T-helper 1 cell (primary cell): ENCODE data around the gene TMEM11.
"Not testable (repeated sequence)": the region's sequence is repeated elsewhere in the genome, so short reads cannot be mapped to it uniquely, and the experiment has no call there.

Experiments used
- DNase-seq, 5 donors: peaks; one replicate each; pipeline ENCODE4 v3.0.0-alpha.2; 2012 to 2020

Gene TMEM11

GRCh38 chr17:21210411-21211076, 3.4 kb downstream of the TMEM11 start:
- DNase-seq: no peak

- DNase-seq: no peak
Measured at GRCh38 chr17:21209511-21210175, 4.3 kb downstream of the TMEM11 start.

- no peak for DNase-seq
Measured at GRCh38 chr17:21208352-21208751, 5.6 kb downstream of the TMEM11 start.

- DNase-seq: no peak
Measured at GRCh38 chr17:21204935-21205334, 9.0 kb downstream of the TMEM11 start.

GRCh38 chr17:21202512-21202911, 11.4 kb downstream of the TMEM11 start:
- no peak for DNase-seq

GRCh38 chr17:21201874-21202273, 12.1 kb downstream of the TMEM11 start:
- DNase-seq: no peak

GRCh38 chr17:21201298-21201595, 12.7 kb downstream of the TMEM11 start:
- no peak for DNase-seq

GRCh38 chr17:21200590-21201297, 13.2 kb downstream of the TMEM11 start:
- no peak for DNase-seq

GRCh38 chr17:21199856-21200255, 14.1 kb downstream of the TMEM11 start:
- DNase-seq: no peak

GRCh38 chr17:21199311-21199710, 14.7 kb downstream of the TMEM11 start:
- DNase-seq: no peak

- DNase-seq: no peak
Measured at GRCh38 chr17:21198411-21198810, 15.6 kb downstream of the TMEM11 start.

- DNase-seq: no peak
Measured at GRCh38 chr17:21196126-21196525, 17.8 kb downstream of the TMEM11 start.

GRCh38 chr17:21194703-21195102, 19.3 kb downstream of the TMEM11 start:
- DNase-seq: no peak

GRCh38 chr17:21194226-21194625, 19.7 kb downstream of the TMEM11 start:
- no peak for DNase-seq

- DNase-seq: no peak
Measured at GRCh38 chr17:21193031-21193430, 20.9 kb downstream of the TMEM11 start.

GRCh38 chr17:21192414-21192813, 21.5 kb downstream of the TMEM11 start:
- not testable (repeated sequence) for DNase-seq

GRCh38 chr17:21191698-21192097, 22.3 kb downstream of the TMEM11 start:
- no peak for DNase-seq

- no peak for DNase-seq
Measured at GRCh38 chr17:21190078-21190477, 23.9 kb downstream of the TMEM11 start.

GRCh38 chr17:21189361-21189760, 24.6 kb downstream of the TMEM11 start:
- DNase-seq: no peak

GRCh38 chr17:21186399-21187187, 27.4 kb downstream of the TMEM11 start:
- no peak for DNase-seq

- DNase-seq: no peak
Measured at GRCh38 chr17:21185061-21185460, 28.9 kb downstream of the TMEM11 start.

GRCh38 chr17:21184570-21184969, 29.4 kb downstream of the TMEM11 start:
- no peak for DNase-seq

- DNase-seq: no peak
Measured at GRCh38 chr17:21183468-21183867, 30.5 kb downstream of the TMEM11 start.
